SU-DHL-6 (cell line): Measurements from ENCODE around the gene NUDT3.

Source experiments
- CTCF ChIP-seq: fragments of 200-600 bp; sonication (generic); IDR thresholded peaks from one replicate; pipeline ENCODE4 v1.5.1; 2017; ENCODE audit warnings: antibody characterized with exemption, mild to moderate bottlenecking, low read length, moderate library complexity; ENCODE audit not compliant: insufficient read depth, poor library complexity, severe bottlenecking
- EZH2phosphoT487 ChIP-seq: fragments of 200-600 bp; sonication (generic), shearing (Covaris generic); conservative IDR thresholded peaks from 2 replicates; pipeline ENCODE4 v1.6.1; 2018; ENCODE audit warnings: mild to moderate bottlenecking, antibody characterized with exemption, low read length, moderate library complexity, mixed read lengths

DNA sequence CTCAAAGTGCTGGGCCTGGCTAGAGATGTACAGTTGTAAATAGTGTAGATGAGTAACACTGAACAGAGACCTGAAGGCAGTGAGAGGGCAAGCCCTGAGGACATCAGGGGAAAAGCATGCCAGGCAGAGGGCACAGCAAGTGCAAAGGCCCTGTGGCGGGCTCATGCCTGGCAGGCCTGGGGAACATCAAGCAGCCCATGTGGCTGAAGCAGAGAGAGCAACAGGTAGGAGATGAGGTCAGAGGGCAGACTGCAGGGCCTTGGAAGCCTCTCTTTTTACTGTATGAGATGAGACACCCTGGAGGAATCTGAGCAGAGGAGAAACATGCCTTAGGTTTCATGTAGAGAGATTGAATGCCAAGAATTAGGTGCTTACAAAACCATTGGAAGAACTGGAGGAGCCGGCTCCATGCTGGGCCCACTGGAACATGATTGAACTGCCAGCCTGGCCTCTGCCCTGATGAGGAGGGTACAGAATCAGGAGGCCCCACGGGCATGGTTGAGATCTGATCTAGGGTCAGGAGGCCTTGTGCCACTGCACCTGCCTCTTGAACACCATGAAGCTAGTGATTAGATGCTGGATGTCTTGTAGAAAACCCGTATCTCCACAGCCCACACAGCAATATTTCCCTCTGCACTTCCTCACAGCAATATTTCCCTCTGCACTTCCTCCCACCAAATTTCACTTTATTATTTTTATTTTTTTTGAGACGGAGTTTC lies 161.7 kb downstream of the NUDT3 start:
- TF ChIP-seq CTCF (no peak), EZH2phosphoT487 (no peak)
